ENCODE data around the gene CLDN19. TPM values are rescaled to one million over a fixed set of nuclear protein-coding genes. Genes with fewer than 3 reads are reported as not detected.

The CLDN19 gene
- total RNA-seq, 1 experiment from 2014 or later: not detected

- ChIA-PET POLR2A (interaction anchor here (1.4 to 1.9 kb wide), 2 partner anchors 11 to 85 kb away, joined by 4 to 5 read pairs; partner anchors contain the start of gene YBX1), RAD21 (ENCODE audit: low non-redundant PET in 1 of 2, low total read pairs in 2 of 2, uncharacterized antibody in 2 of 2, unreplicated experiment in 2 of 2) (interaction anchor here (0.6 to 1.7 kb wide), 4 partner anchors 21 to 307 kb away, joined by 3 to 8 read pairs (median 6); partner anchors contain the start of gene ZNF691 (in 1 of the 2)), CTCF (interaction anchor here (0.7 to 3.4 kb wide), 11 partner anchors 9 to 593 kb away, joined by 3 to 25 read pairs (median 5); partner anchors contain the start of gene ZNF691)
- ATAC-seq (peak; percentile 92), DNase-seq (ENCODE audit: low read depth, low spot score) (peak; percentile 96)
- H4K20me1 ChIP-seq (ENCODE audit: insufficient read depth): no peaks in the 10 kb centered on the region; the same call in 1 of the 2 replicates
- H3K79me2 ChIP-seq (ENCODE audit: insufficient read depth, low read length): peaks cover 19% of the 10 kb centered on the region
- H3K4me1 ChIP-seq (ENCODE audit: control insufficient read depth in 1 of 2, insufficient read depth in 2 of 2, low read length in 2 of 2): peaks cover 11 to 18% of the 10 kb centered on the region in 2 experiments; a peak in 3 of 4 replicates
- no peaks in the 10 kb centered on the region for H3K9me2 ChIP-seq (ENCODE audit: insufficient read depth)
- H3K27me3 ChIP-seq (ENCODE audit: insufficient read depth, low read length): no peaks in the 10 kb centered on the region
- H3K4me3 ChIP-seq (replicated peaks in 1 of 2; ENCODE audit: low read depth in 1 of 2, low read length in 2 of 2): peak within 1 kb of the TSS; percentile 76 to 84
- BruUV-seq (replicated peaks): no TSS peak
- intact Hi-C loops (cut with micrococcal nuclease): loop anchor here (10.0 kb wide), 1 partner anchor 1422 kb away; no protein-coding TSS in a partner anchor
- H2AFZ ChIP-seq (ENCODE audit: low read depth, low read length, poor library complexity, severe bottlenecking): peak within 1 kb of the TSS; percentile 60
- peak within 1 kb of the TSS; percentile 81 for H3K9ac ChIP-seq (ENCODE audit: low read length)
- peak within 1 kb of the TSS; percentile 77 for H3K4me2 ChIP-seq (ENCODE audit: low read length)
- H3K9me3 ChIP-seq (ENCODE audit: control insufficient read depth in 1 of 2, insufficient read depth in 1 of 2, low read depth in 1 of 2, low read length in 2 of 2): no peaks in the 10 kb centered on the region
- peak within 1 kb of the TSS; percentile 70 for H3K27ac ChIP-seq (ENCODE audit: low read depth, low read length)
- H3K36me3 ChIP-seq (ENCODE audit: control insufficient read depth in 1 of 2, insufficient read depth in 2 of 2, low read length in 2 of 2): peaks cover 0 to 2% of the 10 kb centered on the region in 2 experiments; a peak in 2 of 4 replicates
- TF ChIP-seq ATF3 (IDR thresholded peaks at IDR 0.05) (no peak), CEBPB (IDR thresholded peaks at IDR 0.05; ENCODE audit: low read depth) (no peak), RAD21 (IDR thresholded peaks at IDR 0.05; ENCODE audit: low read depth) (no peak), ZFX (IDR thresholded peaks at IDR 0.05) (peak; percentile 64), CTCF (IDR thresholded peaks at IDR 0.05 in 2 of 3, conservative IDR thresholded peaks at IDR 0.05 in 1 of 3; ENCODE audit: borderline replicate concordance in 1 of 3, insufficient read depth in 1 of 3, low read depth in 2 of 3, low read length in 2 of 3) (no peak), ZNF274 (IDR thresholded peaks at IDR 0.05; ENCODE audit: low read depth, low read length) (no peak), EZH2 (IDR thresholded peaks at IDR 0.05) (no peak), EZH2phosphoT487 (IDR thresholded peaks at IDR 0.05; ENCODE audit: borderline replicate concordance) (no peak), ELF1 (IDR thresholded peaks at IDR 0.05; ENCODE audit: borderline replicate concordance, low read depth) (no peak; the same call in 1 of the 2 replicates), JUND (IDR thresholded peaks at IDR 0.05) (no peak), POLR2AphosphoS5 (IDR thresholded peaks at IDR 0.05; ENCODE audit: low read depth, low read length) (peak; percentile 97), TCF7L2 (IDR thresholded peaks at IDR 0.05; ENCODE audit: borderline replicate concordance, extremely low read depth, insufficient read depth, insufficient read length) (peak; percentile 34), POLR2A (IDR thresholded peaks at IDR 0.05; ENCODE audit: borderline replicate concordance, extremely low read depth, insufficient read depth, insufficient read length) (peak; percentile 86), CBX3 (IDR thresholded peaks at IDR 0.05; ENCODE audit: low read depth) (no peak), ZBTB33 (IDR thresholded peaks at IDR 0.05; ENCODE audit: extremely low read depth, insufficient replicate concordance, low read length) (no peak), YY1 (IDR thresholded peaks at IDR 0.05; ENCODE audit: extremely low read depth, insufficient replicate concordance, low read depth, low read length) (peak; percentile 83), SIN3A (IDR thresholded peaks at IDR 0.05; ENCODE audit: low read depth) (peak; percentile 77; the same call in 1 of the 2 replicates), SP1 (IDR thresholded peaks at IDR 0.05; ENCODE audit: low read depth) (no peak)
Measured at GRCh38 chr1:42766741-42767509, 26.9 kb upstream of the CLDN19 start, which contains the start of the genes C1orf50 and P3H1. Gene C1orf50, plus strand, starts transcription at chr1:42767249. Its CDS starts 63 bp downstream, at chr1:42767312. Gene P3H1, minus strand, starts transcription at chr1:42767028. Its CDS starts 57 bp downstream, at chr1:42766971.
